ENCODE data around the gene CALY.
"Not testable (repeated sequence)": the region's sequence is repeated elsewhere in the genome, so short reads cannot be mapped to it uniquely, and the experiment has no call there.

Gene CALY

DNA sequence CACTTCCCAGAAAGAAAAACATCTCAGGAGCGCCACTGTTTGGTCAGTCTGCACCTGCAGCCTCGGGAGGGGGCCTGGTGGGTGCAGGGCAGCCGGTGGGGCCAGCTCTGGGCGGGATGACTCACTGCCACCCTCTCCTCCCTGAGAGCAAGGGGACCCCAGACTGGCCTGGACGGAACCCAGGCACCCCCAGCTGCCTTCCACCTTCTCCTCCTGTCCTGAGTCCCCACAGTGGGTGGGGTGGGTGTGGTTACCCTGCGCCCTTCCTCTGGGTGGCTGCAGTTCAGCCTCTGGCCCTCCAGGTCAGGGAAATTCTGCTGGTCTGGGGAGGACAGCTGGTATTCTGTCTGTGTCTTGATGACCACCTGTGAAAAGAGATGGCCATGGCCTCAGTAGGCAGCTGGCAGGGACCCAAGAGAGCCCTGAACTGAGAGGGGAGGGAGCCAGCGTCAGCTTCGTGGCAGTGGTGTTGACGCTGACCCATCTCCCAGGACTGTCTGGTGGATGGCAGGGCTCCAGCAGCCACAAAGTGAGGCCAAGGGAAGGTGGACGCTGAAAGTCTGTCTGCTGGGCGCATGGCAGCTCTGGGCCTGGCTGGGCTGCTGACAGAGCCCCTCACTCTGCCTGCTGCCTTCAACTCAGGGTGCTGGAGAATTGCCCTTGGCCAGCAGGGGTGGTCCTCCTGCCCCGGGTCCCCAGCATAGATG lies 8.9 kb downstream of the CALY start:
- DNase-seq, result no peak

GRCh38 chr10:133326745-133327650 lies 9.7 kb downstream of the CALY start:
- DNase-seq, result no peak

GRCh38 chr10:133326223-133326551 lies 10.5 kb downstream of the CALY start:
- DNase-seq, result no peak

DNA sequence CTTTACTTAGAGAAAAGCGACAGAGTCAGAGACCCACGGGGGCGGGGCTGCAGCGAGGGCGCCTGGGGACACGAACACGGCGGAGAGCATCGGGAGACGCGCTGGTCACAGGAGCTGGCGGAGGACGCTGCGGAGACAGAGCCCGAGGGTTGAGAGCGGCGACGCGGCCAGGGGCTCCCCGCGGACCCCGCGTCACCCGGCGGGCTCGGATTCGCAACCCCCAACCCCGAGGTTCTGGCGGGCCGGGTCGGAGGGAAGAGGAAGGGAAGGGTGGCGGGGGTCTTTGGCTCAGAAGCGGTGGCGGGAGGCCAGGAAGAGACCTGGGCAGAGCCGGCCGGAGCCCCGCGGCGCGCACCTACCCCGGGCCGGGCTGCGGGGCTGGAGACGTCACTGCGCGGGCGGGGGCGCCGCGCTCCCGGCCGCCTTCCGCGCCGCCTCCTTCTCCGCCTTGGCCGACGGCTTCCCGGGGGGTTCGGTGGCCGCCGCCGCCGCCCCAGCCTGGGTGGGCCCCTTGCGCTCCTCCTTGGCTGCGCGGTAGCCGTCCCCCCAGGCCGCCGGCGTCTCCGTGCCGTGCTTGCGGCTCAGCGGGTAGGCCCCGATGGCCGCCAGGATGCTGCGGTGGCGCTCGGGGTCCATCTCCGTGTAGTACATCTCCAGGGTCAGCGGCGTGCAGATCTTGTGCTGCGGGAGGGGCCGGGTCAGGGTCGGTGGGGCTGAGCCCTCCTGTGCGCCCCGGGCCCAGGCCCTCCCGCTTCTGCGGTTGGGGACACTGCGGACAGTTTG lies 11.1 kb downstream of the CALY start:
- no peak for DNase-seq

DNA sequence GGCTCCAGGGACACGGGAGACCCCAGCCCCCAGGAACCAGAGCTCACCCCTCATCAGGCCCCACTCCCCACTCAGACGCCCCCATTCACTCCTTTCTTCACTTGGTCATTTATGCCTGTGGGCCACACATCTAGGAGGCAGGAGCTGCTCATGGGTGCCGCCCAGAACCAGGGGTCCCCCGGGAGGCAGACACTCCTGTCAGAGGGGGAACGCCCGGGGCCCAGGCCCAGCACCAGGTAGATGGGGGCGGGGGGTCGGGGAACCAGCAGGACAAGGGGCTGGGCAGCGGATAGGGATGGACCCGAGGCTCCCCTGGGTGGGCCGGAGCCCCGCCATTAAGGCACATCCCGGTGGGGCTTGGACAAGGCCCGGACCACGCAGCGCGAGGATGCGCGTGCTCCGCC lies 11.8 kb downstream of the CALY start:
- no peak for DNase-seq

GRCh38 chr10:133324198-133324792 lies 12.4 kb downstream of the CALY start:
- peak; percentile 57 to 72 for DNase-seq

DNA sequence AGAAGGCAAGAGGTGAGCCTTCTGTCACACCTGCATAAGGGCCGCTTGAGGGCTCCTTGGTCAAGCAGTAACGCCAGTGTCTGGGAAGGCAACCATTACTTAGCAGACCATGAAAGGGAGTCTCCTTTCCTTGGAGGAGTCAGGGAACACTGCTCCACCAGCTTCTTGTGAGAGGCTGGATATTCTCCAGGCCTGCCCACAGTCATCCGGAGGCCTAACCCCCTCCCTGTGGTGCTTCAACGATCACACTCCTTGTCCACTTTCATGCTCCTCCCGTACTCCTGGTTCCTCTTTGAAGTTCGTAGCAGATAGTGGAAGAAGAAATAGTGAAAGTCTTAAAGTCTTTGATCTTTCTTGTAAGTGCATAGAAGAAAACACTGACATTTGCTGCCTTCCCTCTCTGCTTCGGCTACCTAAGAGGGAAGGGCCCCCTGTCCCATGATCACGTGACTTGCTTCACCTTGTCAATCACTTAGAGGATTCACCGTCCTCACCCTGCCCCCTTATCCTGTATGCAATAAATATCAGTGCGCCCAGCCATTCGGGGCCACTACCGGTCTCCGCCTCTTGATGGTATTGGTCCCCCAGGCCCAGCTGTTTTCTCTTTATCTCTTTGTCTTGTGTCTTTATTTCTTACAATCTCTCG lies 14.5 kb downstream of the CALY start:
- not testable (repeated sequence) for DNase-seq

DNA sequence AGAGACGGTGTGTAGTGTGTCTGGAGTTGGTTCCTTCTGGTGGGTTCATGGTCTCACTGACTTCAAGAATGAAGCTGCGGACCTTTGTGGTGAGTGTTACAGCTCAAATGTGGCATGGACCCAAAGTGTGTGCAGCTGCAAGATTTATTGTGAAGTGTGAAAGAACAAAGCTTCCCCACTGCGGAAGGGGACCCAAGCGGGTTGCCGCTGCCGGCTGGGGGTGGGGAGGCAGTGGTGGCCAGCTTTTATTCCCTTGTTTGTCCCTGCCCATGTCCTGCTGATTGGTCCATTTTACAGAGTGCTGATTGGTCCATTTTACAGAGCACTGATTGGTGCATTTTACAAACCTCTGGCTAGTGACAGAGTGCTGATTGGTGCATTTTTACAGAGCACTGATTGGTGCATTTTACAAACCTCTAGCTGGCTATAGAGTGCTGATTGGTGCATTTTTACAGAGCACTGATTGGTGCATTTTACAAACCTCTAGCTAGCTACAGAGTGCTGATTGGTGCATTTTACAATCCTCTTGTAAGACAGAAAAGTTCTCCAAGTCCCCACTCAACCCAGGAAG lies 15.8 kb downstream of the CALY start:
- DNase-seq, result not testable (repeated sequence)

DNA sequence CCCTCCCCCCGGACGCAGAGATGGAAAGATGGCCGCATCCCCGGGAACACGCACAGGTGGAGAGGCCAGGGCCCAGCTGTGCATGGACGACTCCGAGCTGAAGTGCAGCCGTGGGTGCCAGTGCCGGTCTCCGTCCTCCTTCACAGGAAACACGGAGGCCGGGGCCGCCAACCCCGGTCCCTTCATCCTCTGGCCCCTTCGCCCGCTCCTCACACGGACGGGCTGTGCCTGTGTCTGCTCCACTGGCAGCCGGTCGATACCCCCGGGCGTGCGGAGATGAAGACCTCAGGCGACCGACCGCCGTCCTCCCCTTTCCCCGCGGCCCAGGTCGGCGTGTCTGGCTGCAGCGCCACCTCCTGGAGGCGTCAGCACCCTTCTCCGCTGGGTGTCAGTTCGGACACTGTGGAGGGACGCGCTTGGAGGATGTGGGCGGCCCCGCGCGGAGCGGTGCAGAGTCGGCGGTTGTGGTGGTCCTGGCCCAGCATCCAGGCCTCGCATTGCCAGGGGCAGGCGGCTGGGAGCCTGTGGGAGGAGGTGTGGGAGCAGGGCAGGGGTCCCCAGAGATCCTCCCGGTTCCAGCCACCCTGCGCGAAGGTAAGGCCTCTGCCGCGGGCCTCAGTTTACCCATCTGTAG lies 18.1 kb downstream of the CALY start:
- DNase-seq, result peak; percentile 73 to 78

GRCh38 chr10:133316732-133317131 lies 20.0 kb downstream of the CALY start:
- no peak for DNase-seq

GRCh38 chr10:133316266-133316665 lies 20.4 kb downstream of the CALY start:
- no peak for DNase-seq

- no peak for DNase-seq
Measured at GRCh38 chr10:133315847-133316246, 20.8 kb downstream of the CALY start.

DNA sequence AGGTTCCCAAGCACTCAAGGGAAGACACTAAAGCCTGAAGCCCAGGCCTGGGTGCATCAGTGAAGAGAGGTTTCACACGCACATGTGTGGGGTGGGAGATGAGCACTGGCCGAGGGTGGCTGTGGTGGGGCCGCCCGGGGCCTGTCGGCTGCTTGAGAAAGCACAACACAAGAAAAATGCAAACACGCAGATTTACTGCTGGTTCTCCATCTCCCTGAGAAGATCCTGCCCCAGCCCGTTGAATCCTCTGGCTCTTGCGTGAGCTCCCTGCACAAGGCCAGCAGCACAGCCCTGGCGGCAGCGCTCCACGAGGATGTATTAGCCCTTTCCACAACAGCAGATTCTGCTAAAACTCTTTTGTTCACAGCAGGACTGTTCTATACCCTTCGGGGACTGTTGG lies 21.8 kb downstream of the CALY start:
- no peak for DNase-seq

DNA sequence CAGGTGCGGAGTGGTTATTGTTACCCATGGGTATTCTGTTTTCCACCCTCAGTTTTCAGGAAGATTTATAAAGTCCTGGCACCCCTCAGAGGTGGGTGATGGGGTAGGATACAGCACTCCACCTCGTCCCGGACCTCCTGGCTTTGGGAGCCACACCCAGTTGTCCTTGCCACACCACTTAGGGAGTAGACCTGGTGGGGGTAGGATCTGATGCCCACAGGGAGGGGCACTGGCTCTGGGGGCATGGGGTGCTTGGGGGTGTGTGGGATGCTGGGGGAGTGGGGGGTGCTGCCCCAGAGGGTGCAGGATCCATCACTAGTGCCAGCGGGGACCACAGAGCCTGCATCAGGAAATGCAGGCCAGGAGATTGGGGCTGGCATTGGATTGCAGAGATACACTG lies 23.5 kb downstream of the CALY start:
- no peak for DNase-seq

GRCh38 chr10:133312769-133313145 lies 23.9 kb downstream of the CALY start:
- DNase-seq, result no peak

DNA sequence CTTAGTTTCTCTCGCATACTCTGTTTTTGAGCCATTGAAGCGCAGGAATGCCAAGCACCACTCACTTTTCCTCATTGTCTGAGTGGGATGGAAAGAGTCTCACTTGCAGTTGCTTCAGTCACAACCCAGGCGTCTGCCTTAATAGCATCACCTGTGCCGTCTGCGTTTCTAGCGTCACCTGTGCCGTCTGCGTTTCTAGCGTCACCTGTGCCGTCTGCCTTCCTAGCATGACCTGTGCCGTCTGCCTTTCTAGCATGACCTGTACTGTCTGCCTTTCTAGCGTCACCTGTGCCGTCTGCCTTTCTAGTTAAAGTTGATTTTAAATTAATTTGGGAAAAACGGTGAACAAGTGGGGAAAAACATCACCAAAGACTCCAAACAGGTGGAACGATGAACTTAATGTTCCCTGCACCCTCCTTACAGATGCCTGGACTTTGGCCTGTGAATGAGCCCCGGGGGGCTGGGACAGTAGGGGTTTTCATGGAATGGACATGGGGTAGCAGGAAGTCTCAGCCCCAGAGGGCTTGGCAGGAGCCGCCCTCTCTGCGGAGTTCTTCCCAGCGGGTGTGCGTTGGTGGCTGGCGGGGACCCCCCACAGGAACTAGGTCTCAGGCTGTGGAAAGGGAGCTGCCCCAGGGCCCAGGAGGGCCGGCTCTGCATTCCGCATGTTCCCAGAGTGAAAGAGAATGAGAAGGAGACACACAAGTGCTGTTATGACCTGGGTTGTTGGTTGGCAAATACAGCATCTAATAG lies 24.5 kb downstream of the CALY start:
- no peak for DNase-seq

DNA sequence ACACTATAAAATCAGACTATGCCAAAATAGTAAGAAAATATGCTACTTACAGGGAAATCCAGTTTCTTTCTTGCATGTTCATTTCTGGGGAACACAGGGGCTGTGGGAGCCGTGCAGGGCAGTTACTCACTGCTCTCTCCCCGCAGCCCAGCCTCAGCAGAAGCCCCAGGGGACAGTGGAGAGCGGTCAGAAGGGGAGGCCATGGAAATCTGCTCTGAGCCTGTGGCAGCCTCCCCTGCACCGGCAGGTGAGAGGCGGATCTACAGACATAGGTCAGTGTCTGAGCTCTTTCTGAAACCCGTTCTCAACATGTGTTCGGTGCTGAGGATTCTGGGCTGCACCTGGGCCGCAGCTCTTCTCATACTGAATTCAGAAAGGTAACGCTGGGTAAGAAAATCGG lies 25.1 kb downstream of the CALY start:
- no peak for DNase-seq

DNA sequence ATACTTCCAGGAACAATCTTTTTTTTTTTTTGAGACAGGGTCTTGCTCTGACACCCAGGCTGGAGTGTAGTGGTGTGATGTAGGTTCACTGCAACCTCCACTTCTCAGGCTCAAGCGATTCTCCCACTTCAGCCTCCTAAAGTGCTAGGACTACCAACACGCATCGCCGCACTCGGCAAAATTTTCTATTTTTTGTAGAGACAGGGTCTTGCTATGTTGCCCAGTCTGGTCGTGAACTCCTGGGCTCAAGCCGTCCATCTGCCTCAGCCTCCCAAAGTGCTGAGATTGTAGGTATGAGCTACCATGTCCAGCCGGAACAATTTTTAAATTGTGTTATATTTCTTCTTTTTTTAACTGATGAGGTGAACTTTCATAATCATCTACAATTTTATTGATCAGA lies 25.9 kb downstream of the CALY start:
- no peak for DNase-seq

DNA sequence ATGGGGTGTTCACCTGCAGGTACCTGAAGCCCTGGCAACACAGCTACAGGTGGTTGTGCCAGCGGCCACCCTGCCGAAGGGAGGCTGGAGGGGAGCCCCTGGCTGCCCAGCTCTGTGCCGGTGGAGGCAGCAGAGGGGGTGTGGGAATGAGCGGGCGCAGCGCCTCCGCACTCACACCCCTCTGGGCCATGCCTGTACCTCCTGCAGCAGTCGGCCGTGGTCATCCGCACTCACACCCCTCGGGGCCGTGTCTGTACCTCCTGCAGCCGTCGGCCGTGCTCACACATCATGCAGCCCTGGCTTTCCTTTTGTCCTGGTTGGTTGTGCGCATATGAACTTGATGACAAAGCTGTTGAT lies 26.3 kb downstream of the CALY start:
- no peak for DNase-seq

DNA sequence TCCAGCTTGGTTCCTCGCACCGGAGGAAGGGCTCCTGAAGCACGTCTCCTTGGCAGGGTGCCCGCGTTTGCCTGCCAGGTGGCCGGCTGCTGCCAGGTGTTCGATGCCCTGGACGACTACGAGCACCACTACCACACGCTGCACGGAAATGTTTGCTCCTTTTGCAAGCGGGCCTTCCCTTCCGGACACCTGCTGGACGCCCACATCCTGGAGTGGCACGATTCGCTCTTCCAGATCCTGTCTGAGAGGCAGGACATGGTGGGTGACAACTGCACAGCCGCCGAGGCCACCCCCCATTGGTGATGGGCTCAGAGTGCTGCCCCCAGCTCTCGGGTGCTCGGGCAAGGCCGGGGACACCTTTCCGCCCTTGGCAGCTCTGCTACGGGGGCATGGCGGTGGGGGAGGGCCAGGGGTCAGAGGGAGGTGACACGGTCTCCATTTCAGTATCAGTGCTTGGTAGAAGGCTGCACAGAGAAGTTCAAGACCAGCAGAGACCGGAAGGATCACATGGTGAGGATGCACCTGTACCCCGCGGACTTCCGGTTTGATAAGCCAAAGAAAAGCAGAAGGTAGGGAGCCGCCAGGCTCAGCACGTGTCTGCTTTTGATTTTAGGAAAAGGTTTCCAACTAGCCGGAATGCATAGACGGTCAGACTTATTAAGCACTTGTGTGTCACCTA lies 26.8 kb downstream of the CALY start:
- no peak for DNase-seq

Measured in stimulated activated CD4-positive, alpha-beta T cell treated with anti-CD3 and anti-CD28 coated beads, Interleukin-2, amount 100 ng/mL, for 24 hours (primary cell).